Esophagus squamous epithelium (tissue), 5 donors: ENCODE data around the gene LAMTOR4. TPM values are rescaled to one million over a fixed set of nuclear protein-coding genes. Genes with fewer than 3 reads are reported as not detected.

Experiments used
- DNase-seq: peaks from one replicate; lab custom pipeline; 2025; lab: John Stamatoyannopoulos, UW
- H3K27ac ChIP-seq, 4 donors: fragments of 200-600 bp; sonication (generic); one replicate each; pipeline ENCODE4 v1.5.1; 2016 to 2019; ENCODE audit warnings: mild to moderate bottlenecking in 1 of 4
- H3K27me3 ChIP-seq, 4 donors: fragments of 200-600 bp; sonication (generic); 1 replicate in 3 of 4; 2 replicates in 1 of 4; pipeline versions ENCODE4 v1.5.1 to v1.6.0; 2017 to 2021; ENCODE audit warnings: antibody characterized with exemption in 1 of 4
- H3K36me3 ChIP-seq, 3 donors: fragments of 200-600 bp; sonication (generic); one replicate each; pipeline ENCODE4 v1.5.1; 2016 to 2019
- H3K4me1 ChIP-seq, 3 donors: fragments of 200-600 bp; sonication (generic); one replicate each; pipeline ENCODE4 v1.5.1; 2017 to 2019
- H3K4me3 ChIP-seq, 4 donors: fragments of 200-600 bp; sonication (generic); 1 replicate in 3 of 4; 2 replicates in 1 of 4; pipeline ENCODE4 v1.5.1; 2016 to 2019; ENCODE audit warnings: mild to moderate bottlenecking in 2 of 4, moderate library complexity in 1 of 4
- H3K9me3 ChIP-seq, 3 donors: fragments of 200-600 bp; sonication (generic); one replicate each; pipeline ENCODE4 v1.5.1; 2016 to 2019
- CTCF ChIP-seq, 6 experiments: fragments of 450-650 bp in 4 of 6; fragments of 200-600 bp in 2 of 6; sonication (generic) in 2 of 6; IDR thresholded peaks; one replicate each; pipeline ENCODE4 v1.5.1; 2016 to 2019; ENCODE audit warnings: antibody characterized with exemption in 6 of 6, mild to moderate bottlenecking in 4 of 6, moderate library complexity in 4 of 6
- POLR2A ChIP-seq, 4 donors: fragments of 450-650 bp; IDR thresholded peaks; one replicate each; pipeline ENCODE4 v1.6.1; 2017; ENCODE audit warnings: antibody characterized with exemption in 4 of 4, mild to moderate bottlenecking in 4 of 4, moderate library complexity in 3 of 4
- WGBS, 2 donors: methylation state at CpG; one replicate each; pipeline ENCODE4 v1.1.5; 2018; 5-methylcytosine and 5-hydroxymethylcytosine counted together
- intact Hi-C: fragments of 100-400 bp; cut with DNase I; formaldehyde crosslinking; loops from one replicate; pipeline ENCODE4 v1.15.0; 2022
- total RNA-seq, 4 donors: library from RNA; depleted of rRNA; stranded (reverse); fragments of >200 nt; gene quantifications; one replicate each; pipeline ENCODE4 v1.1.0, GENCODE V29; 2016
- donor health status: DM: yes; HTN: yes; CAD: no.

The LAMTOR4 gene
- total RNA-seq, 4 donors from 2014 or later, result 71.8 to 138 (median 86.7) TPM

GRCh38 chr7:100153708-100154535 is 5.2 kb downstream of the LAMTOR4 start:
- Histone ChIP-seq H3K27ac (no peak overlapping the region), H3K27me3 (no peaks in the 10 kb centered on the region), H3K36me3 (peaks cover 14 to 61% (median 22%) of the 10 kb centered on the region in 3 donors), H3K4me3 (no peak overlapping the region), H3K4me1 (peaks cover 15 to 87% (median 39%) of the 10 kb centered on the region in 3 donors), H3K9me3 (no peaks in the 10 kb centered on the region)
- 46 to 64% methylated on average over 3 to 7 of the region's 16 CpGs for WGBS, 2 donors
- intact Hi-C loops, result no loop called here
- no peak for DNase-seq
- TF ChIP-seq POLR2A (IDR thresholded peaks at IDR 0.05) (no peak), CTCF (IDR thresholded peaks at IDR 0.05) (no peak)

- Histone ChIP-seq H3K27ac (peak overlapping the region in 1 of 4 donors; percentile 21), H3K27me3 (no peaks in the 10 kb centered on the region), H3K4me1 (peaks cover 15 to 83% (median 38%) of the 10 kb centered on the region in 3 donors), H3K36me3 (peaks cover 14 to 61% (median 22%) of the 10 kb centered on the region in 3 donors), H3K9me3 (no peaks in the 10 kb centered on the region), H3K4me3 (no peak overlapping the region)
- no peak for TF ChIP-seq POLR2A (IDR thresholded peaks at IDR 0.05)
- no peak for TF ChIP-seq CTCF (IDR thresholded peaks at IDR 0.05)
- 27 to 63% methylated on average over 2 to 5 of the region's 30 CpGs for WGBS, 2 donors
- no peak for DNase-seq
- intact Hi-C loops, result no loop called here
Measured at GRCh38 chr7:100154651-100155491, 6.2 kb downstream of the LAMTOR4 start.

- Histone ChIP-seq H3K9me3 (no peaks in the 10 kb centered on the region), H3K4me3 (no peak overlapping the region), H3K27ac (no peak overlapping the region), H3K36me3 (peaks cover 14 to 61% (median 22%) of the 10 kb centered on the region in 3 donors), H3K27me3 (no peaks in the 10 kb centered on the region), H3K4me1 (peaks cover 15 to 74% (median 29%) of the 10 kb centered on the region in 3 donors)
- intact Hi-C loops, result no loop called here
- TF ChIP-seq CTCF (IDR thresholded peaks at IDR 0.05) (no peak), POLR2A (IDR thresholded peaks at IDR 0.05) (no peak)
- DNase-seq, result no peak
- 80 to 92% methylated on average over 11 to 15 of the region's 20 CpGs for WGBS, 2 donors
Measured at GRCh38 chr7:100155553-100156317, 7.0 kb downstream of the LAMTOR4 start.

GRCh38 chr7:100156331-100157068 is 7.8 kb downstream of the LAMTOR4 start:
- Histone ChIP-seq H3K27me3 (no peaks in the 10 kb centered on the region), H3K27ac (peak overlapping the region; percentile 82 to 93 (median 90)), H3K4me3 (peak overlapping the region in 1 of 4 donors; percentile 98), H3K36me3 (peaks cover 14 to 54% (median 22%) of the 10 kb centered on the region in 3 donors), H3K9me3 (no peaks in the 10 kb centered on the region), H3K4me1 (peaks cover 15 to 67% (median 28%) of the 10 kb centered on the region in 3 donors)
- 70 to 80% methylated on average over 2 to 13 of the region's 16 CpGs for WGBS, 2 donors
- TF ChIP-seq POLR2A (IDR thresholded peaks at IDR 0.05), result no peak
- no peak for TF ChIP-seq CTCF (IDR thresholded peaks at IDR 0.05)
- DNase-seq, result no peak
- intact Hi-C loops, result no loop called here
